Testis (tissue), 3 donors: ENCODE results near the gene GLDN. TPM values are rescaled to one million over a fixed set of nuclear protein-coding genes. Genes with fewer than 3 reads are reported as not detected.

Experiments used
- DNase-seq: peaks from one replicate; pipeline ENCODE4 v3.0.0-alpha.2; 2019
- H3K27ac ChIP-seq, 2 donors: fragments of 200-600 bp; sonication (generic); one replicate each; pipeline ENCODE4 v1.5.1; 2019
- H3K27me3 ChIP-seq: fragments of 200-600 bp; sonication (generic); one replicate; pipeline ENCODE4 v1.5.1; 2019
- H3K36me3 ChIP-seq: fragments of 200-600 bp; sonication (generic); one replicate; pipeline ENCODE4 v1.5.1; 2017; ENCODE audit warnings: low read depth; ENCODE audit errors: missing control alignments
- H3K4me1 ChIP-seq: fragments of 200-600 bp; sonication (generic); one replicate; pipeline ENCODE4 v1.5.1; 2019
- H3K4me3 ChIP-seq, 2 donors: fragments of 200-600 bp; sonication (generic); one replicate each; pipeline ENCODE4 v1.5.1; 2017 to 2019
- H3K9me3 ChIP-seq: fragments of 200-600 bp; sonication (generic); one replicate; pipeline ENCODE4 v1.5.1; 2017
- CTCF ChIP-seq, 3 experiments: fragments of 450-650 bp in 2 of 3; fragments of 200-600 bp in 1 of 3; sonication (generic) in 1 of 3; IDR thresholded peaks; one replicate each; pipeline ENCODE4 v1.5.1; 2016 to 2019; ENCODE audit warnings: antibody characterized with exemption in 3 of 3, mild to moderate bottlenecking in 2 of 3, moderate library complexity in 1 of 3
- POLR2A ChIP-seq: fragments of 450-650 bp; IDR thresholded peaks from one replicate; pipeline ENCODE4 v1.6.1; 2017; ENCODE audit warnings: antibody characterized with exemption, mild to moderate bottlenecking, moderate library complexity
- WGBS, 2 donors: methylation state at CpG; one replicate each; pipeline ENCODE4 v1.1.5; 2018; 5-methylcytosine and 5-hydroxymethylcytosine counted together
- intact Hi-C: fragments of 100-400 bp; cut with DNase I; formaldehyde crosslinking; loops from one replicate; pipeline ENCODE4 v1.15.1; 2023; ENCODE audit warnings: low total_unique reads
- polyA plus RNA-seq: library from polyadenylated mRNA; stranded (reverse); fragments of 350-450 nt; fragmentation: Illumina TruSeq; extraction: RNeasy Lipid Tissue Mini Kit (QIAGEN cat#74804); gene quantifications from one replicate; pipeline ENCODE4 v1.2.3, GENCODE V29; 2014; ENCODE audit warnings: low read depth, low replicate concordance; ENCODE audit not compliant: insufficient read depth
- total RNA-seq, 2 donors: library from RNA; depleted of rRNA; stranded (reverse); fragments of >200 nt; gene quantifications; one replicate each; pipeline ENCODE4 v1.2.3, GENCODE V29; 2016

Gene GLDN
- total and polyA plus RNA-seq, 3 donors from 2014 or later: 0.37 to 1.3 (median 0.61) TPM

- intact Hi-C loops: loop anchor here (10.0 kb wide), 1 partner anchor 94 kb away; no protein-coding TSS in a partner anchor
- H3K4me1 ChIP-seq: peaks cover 4% of the 10 kb centered on the region
- no peak overlapping the region for H3K27ac ChIP-seq
- H3K4me3 ChIP-seq: no peak overlapping the region
- no peaks in the 10 kb centered on the region for H3K9me3 ChIP-seq
- no peak for TF ChIP-seq CTCF (IDR thresholded peaks at IDR 0.05)
- no peak for TF ChIP-seq POLR2A
- no peaks in the 10 kb centered on the region for H3K27me3 ChIP-seq
- 89 to 94% methylated on average over 4 of the region's 4 CpGs for WGBS, 2 donors
- no peaks in the 10 kb centered on the region for H3K36me3 ChIP-seq
- DNase-seq: no peak
These were observed 37.0 kb downstream of the GLDN start for GRCh38 chr15:51378406-51378805.

- Histone ChIP-seq H3K27ac (no peak overlapping the region), H3K27me3 (no peaks in the 10 kb centered on the region)
These were observed 37.9 kb downstream of the GLDN start for GRCh38 chr15:51379390-51379789.

GRCh38 chr15:51380999-51381806, 39.7 kb downstream of the GLDN start:
- 43 to 53% methylated on average over 14 of the region's 14 CpGs for WGBS, 2 donors
- H3K27ac ChIP-seq: no peak overlapping the region
- peak; percentile 65 for DNase-seq
- intact Hi-C loops: no loop called here
- no peaks in the 10 kb centered on the region for H3K36me3 ChIP-seq
- H3K9me3 ChIP-seq: no peaks in the 10 kb centered on the region
- H3K27me3 ChIP-seq: no peaks in the 10 kb centered on the region
- TF ChIP-seq CTCF (IDR thresholded peaks at IDR 0.05): peak; percentile 73 to 94 (median 82)
- no peak for TF ChIP-seq POLR2A
- H3K4me3 ChIP-seq: no peak overlapping the region
- H3K4me1 ChIP-seq: peaks cover 4% of the 10 kb centered on the region

More at GRCh38 chr15:51379390-51379789, 37.9 kb downstream of the GLDN start:
- DNase-seq: no peak
- Histone ChIP-seq H3K9me3 (no peaks in the 10 kb centered on the region), H3K4me1 (peaks cover 4% of the 10 kb centered on the region), H3K4me3 (no peak overlapping the region), H3K36me3 (no peaks in the 10 kb centered on the region)
- intact Hi-C loops: loop anchor here (10.0 kb wide), 1 partner anchor 95 kb away; no protein-coding TSS in a partner anchor
- WGBS, 2 donors: 63 to 71% methylated on average over 4 of the region's 4 CpGs
- TF ChIP-seq POLR2A (no peak), CTCF (IDR thresholded peaks at IDR 0.05) (no peak)

DNA sequence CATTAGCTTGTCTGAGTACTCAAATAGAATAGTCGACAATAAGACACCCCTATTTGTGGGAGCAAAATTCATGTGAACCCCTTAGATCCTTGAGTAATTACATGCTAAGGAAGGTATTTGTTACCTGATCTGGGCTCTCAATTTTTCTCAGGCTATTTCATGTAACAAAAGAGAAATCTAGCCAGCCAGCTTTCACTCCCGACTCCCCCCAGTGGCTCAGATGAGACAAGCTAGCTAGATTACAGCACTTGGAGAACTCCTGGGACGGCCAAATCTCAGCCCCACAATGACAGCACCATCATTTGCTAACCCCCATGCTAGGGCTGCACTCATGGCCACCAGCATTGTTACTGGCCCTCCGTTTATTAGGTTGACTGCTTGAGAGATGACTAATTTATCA, 41.3 kb downstream of the GLDN start:
- DNase-seq: peak; percentile 65
- Histone ChIP-seq H3K4me3 (no peak overlapping the region), H3K36me3 (no peaks in the 10 kb centered on the region), H3K4me1 (peaks cover 4% of the 10 kb centered on the region), H3K27me3 (no peaks in the 10 kb centered on the region), H3K27ac (no peak overlapping the region), H3K9me3 (no peaks in the 10 kb centered on the region)
- intact Hi-C loops: no loop called here
- 29 to 39% methylated on average over 4 of the region's 4 CpGs for WGBS, 2 donors
- no peak for TF ChIP-seq POLR2A
- peak; percentile 38 to 59 (median 45) for TF ChIP-seq CTCF (IDR thresholded peaks at IDR 0.05)
